H9 (cell line): ENCODE data around the gene FLACC1. TPM values are rescaled to one million over a fixed set of nuclear protein-coding genes. Genes with fewer than 3 reads are reported as not detected.

Experiments
- DNase-seq: peaks from one replicate; pipeline ENCODE4 v3.0.0-alpha.2; 2017
- H2AFZ ChIP-seq: one replicate; pipeline ENCODE4 v1.6.1; 2013; ENCODE audit warnings: mild to moderate bottlenecking, low read length, control low read depth, moderate library complexity
- H2AK5ac ChIP-seq: 2 replicates; pipeline ENCODE4 v1.6.1; 2013; ENCODE audit warnings: low read length, control low read depth, mixed read lengths; ENCODE audit not compliant: insufficient read length
- H2BK120ac ChIP-seq: one replicate; pipeline ENCODE4 v1.6.1; 2013; ENCODE audit warnings: low read depth, mild to moderate bottlenecking, low read length, control low read depth, inconsistent platforms; ENCODE audit not compliant: poor library complexity, severe bottlenecking
- H2BK12ac ChIP-seq: 2 replicates; pipeline ENCODE4 v1.6.1; 2013; ENCODE audit warnings: low read length, control low read depth, mixed read lengths, low read depth; ENCODE audit not compliant: insufficient read length
- H2BK15ac ChIP-seq: 2 replicates; pipeline ENCODE4 v1.6.1; 2013; ENCODE audit warnings: low read depth, low read length, control low read depth
- H2BK20ac ChIP-seq: one replicate; pipeline ENCODE4 v1.6.1; 2013; ENCODE audit warnings: low read depth, mild to moderate bottlenecking, low read length, control low read depth, inconsistent platforms; ENCODE audit not compliant: poor library complexity, severe bottlenecking
- H2BK5ac ChIP-seq: 2 replicates; pipeline ENCODE4 v1.6.1; 2013; ENCODE audit warnings: low read length, control low read depth, mixed read lengths; ENCODE audit not compliant: insufficient read length
- H3K14ac ChIP-seq: 2 replicates; pipeline ENCODE4 v1.6.1; 2013; ENCODE audit warnings: low read length, control low read depth; ENCODE audit not compliant: insufficient read depth
- H3K18ac ChIP-seq: 2 replicates; pipeline ENCODE4 v1.6.1; 2013; ENCODE audit warnings: low read depth, mild to moderate bottlenecking, mixed read lengths, low read length, control low read depth; ENCODE audit not compliant: insufficient read length
- H3K23ac ChIP-seq: 2 replicates; pipeline ENCODE4 v1.6.1; 2013; ENCODE audit warnings: low read length, control low read depth, mixed read lengths, low read depth; ENCODE audit not compliant: insufficient read length
- H3K23me2 ChIP-seq: 2 replicates; pipeline ENCODE4 v1.6.1; 2013; ENCODE audit warnings: low read depth, mild to moderate bottlenecking, mixed read lengths, low read length, control low read depth; ENCODE audit not compliant: insufficient read length, poor library complexity, severe bottlenecking
- H3K27ac ChIP-seq: 2 replicates; pipeline ENCODE4 v1.5.1; 2013; ENCODE audit warnings: low read length, control low read depth, mixed read lengths, low read depth; ENCODE audit not compliant: insufficient read length
- H3K27me3 ChIP-seq: 2 replicates; pipeline ENCODE4 v1.6.1; 2013; ENCODE audit warnings: low read length, control low read depth, inconsistent platforms; ENCODE audit not compliant: insufficient read depth
- H3K4ac ChIP-seq: 2 replicates; pipeline ENCODE4 v1.6.1; 2013; ENCODE audit warnings: low read depth, mild to moderate bottlenecking, control low read depth, inconsistent platforms, low read length, moderate library complexity
- H3K4me1 ChIP-seq: 2 replicates; pipeline ENCODE4 v1.6.1; 2013; ENCODE audit warnings: low read length, control low read depth, inconsistent platforms; ENCODE audit not compliant: insufficient read depth
- H3K4me2 ChIP-seq: 2 replicates; pipeline ENCODE4 v1.6.1; 2013; ENCODE audit warnings: low read length, control low read depth, mixed read lengths; ENCODE audit not compliant: insufficient read length, insufficient read depth
- H3K56ac ChIP-seq: 2 replicates; pipeline ENCODE4 v1.6.1; 2013; ENCODE audit warnings: low read depth, mild to moderate bottlenecking, mixed read lengths, low read length, control low read depth; ENCODE audit not compliant: insufficient read length
- H3K79me1 ChIP-seq: 2 replicates; pipeline ENCODE4 v1.6.1; 2013; ENCODE audit warnings: low read depth, mild to moderate bottlenecking, moderate library complexity, low read length, control low read depth, inconsistent platforms; ENCODE audit not compliant: insufficient read depth, poor library complexity, severe bottlenecking
- H3K79me2 ChIP-seq: 2 replicates; pipeline ENCODE4 v1.6.1; 2013; ENCODE audit warnings: low read length, control low read depth, inconsistent platforms; ENCODE audit not compliant: insufficient read depth
- H3K9ac ChIP-seq: 2 replicates; pipeline ENCODE4 v1.6.1; 2013; ENCODE audit warnings: low read length, control low read depth, mixed read lengths; ENCODE audit not compliant: insufficient read length; ENCODE audit errors: extremely low read depth
- H3K9me3 ChIP-seq: one replicate; pipeline ENCODE4 v1.6.1; 2013; ENCODE audit warnings: low read depth, low read length, inconsistent platforms; ENCODE audit not compliant: control insufficient read depth
- H3T11ph ChIP-seq: one replicate; pipeline ENCODE4 v1.6.1; 2013; ENCODE audit warnings: mild to moderate bottlenecking, low read length, control low read depth, inconsistent platforms
- H4K20me1 ChIP-seq: one replicate; pipeline ENCODE4 v1.6.1; 2013; ENCODE audit not compliant: control insufficient read depth, insufficient read length, insufficient read depth
- H4K5ac ChIP-seq: 2 replicates; pipeline ENCODE4 v1.6.1; 2013; ENCODE audit warnings: low read depth, mild to moderate bottlenecking, mixed read lengths, low read length, control low read depth; ENCODE audit not compliant: insufficient read length
- H4K8ac ChIP-seq: replicated peaks from 2 replicates; pipeline ENCODE4 v1.6.1; 2013; ENCODE audit warnings: low read length, control low read depth, mixed read lengths, low read depth; ENCODE audit not compliant: insufficient read length
- H4K91ac ChIP-seq: 2 replicates; pipeline ENCODE4 v1.6.1; 2013; ENCODE audit warnings: low read depth, mild to moderate bottlenecking, moderate library complexity, mixed read lengths, low read length, control low read depth; ENCODE audit not compliant: insufficient read length
- H3K27ac Mint-ChIP-seq, 3 experiments: 2 replicates in 2 of 3; 3 replicates in 1 of 3; pipeline ENCODE4 v1.8.0; 2020 to 2021; ENCODE audit warnings: mixed read lengths in 3 of 3, mild to moderate bottlenecking in 1 of 3, moderate library complexity in 1 of 3
- H3K27me3 Mint-ChIP-seq: 2 replicates; pipeline ENCODE4 v1.8.0; 2021; ENCODE audit warnings: low read depth, mild to moderate bottlenecking, moderate library complexity, mixed read lengths
- H3K36me3 Mint-ChIP-seq, 3 experiments: 2 replicates in 2 of 3; 3 replicates in 1 of 3; pipeline ENCODE4 v1.8.0; 2020 to 2021; ENCODE audit warnings: low read depth in 3 of 3, mixed read lengths in 3 of 3; ENCODE audit not compliant: insufficient read depth in 1 of 3
- H3K4me1 Mint-ChIP-seq, 2 experiments: 2 replicates each; pipeline ENCODE4 v1.8.0; 2020; ENCODE audit warnings: mixed read lengths in 2 of 2
- H3K4me3 Mint-ChIP-seq, 2 experiments: 2 replicates in 1 of 2; 3 replicates in 1 of 2; pipeline ENCODE4 v1.8.0; 2020 to 2021; ENCODE audit warnings: mild to moderate bottlenecking in 2 of 2, mixed read lengths in 2 of 2, moderate library complexity in 1 of 2
- H3K9me3 Mint-ChIP-seq, 2 experiments: 2 replicates in 1 of 2; 3 replicates in 1 of 2; pipeline ENCODE4 v1.8.0; 2020; ENCODE audit warnings: mild to moderate bottlenecking in 2 of 2, mixed read lengths in 2 of 2, moderate library complexity in 1 of 2
- WGBS: extraction: QIAGEN DNeasy Blood & Tissue Kit; methylation state at CpG from one replicate; pipeline ENCODE4 v1.1.7; 2013; ENCODE audit warnings: missing lambda C conversion rate, low lambda C conversion rate, mixed read lengths; ENCODE audit not compliant: insufficient read length; ENCODE audit errors: extremely low coverage; 5-methylcytosine and 5-hydroxymethylcytosine counted together
- total RNA-seq: library from RNA; stranded (reverse); gene quantifications from 2 replicates; pipeline ENCODE4 v1.2.1, GENCODE V29; 2021
- TF ChIP-seq, protein P1 (sequence below): fragments of 200-600 bp; sonication (generic); conservative IDR thresholded peaks from 3 replicates; pipeline ENCODE4 v1.8.0; 2021; ENCODE audit warnings: antibody characterized with exemption, mild to moderate bottlenecking

Gene FLACC1
- total RNA-seq, 1 experiment from 2014 or later: 0.42 TPM

DNA sequence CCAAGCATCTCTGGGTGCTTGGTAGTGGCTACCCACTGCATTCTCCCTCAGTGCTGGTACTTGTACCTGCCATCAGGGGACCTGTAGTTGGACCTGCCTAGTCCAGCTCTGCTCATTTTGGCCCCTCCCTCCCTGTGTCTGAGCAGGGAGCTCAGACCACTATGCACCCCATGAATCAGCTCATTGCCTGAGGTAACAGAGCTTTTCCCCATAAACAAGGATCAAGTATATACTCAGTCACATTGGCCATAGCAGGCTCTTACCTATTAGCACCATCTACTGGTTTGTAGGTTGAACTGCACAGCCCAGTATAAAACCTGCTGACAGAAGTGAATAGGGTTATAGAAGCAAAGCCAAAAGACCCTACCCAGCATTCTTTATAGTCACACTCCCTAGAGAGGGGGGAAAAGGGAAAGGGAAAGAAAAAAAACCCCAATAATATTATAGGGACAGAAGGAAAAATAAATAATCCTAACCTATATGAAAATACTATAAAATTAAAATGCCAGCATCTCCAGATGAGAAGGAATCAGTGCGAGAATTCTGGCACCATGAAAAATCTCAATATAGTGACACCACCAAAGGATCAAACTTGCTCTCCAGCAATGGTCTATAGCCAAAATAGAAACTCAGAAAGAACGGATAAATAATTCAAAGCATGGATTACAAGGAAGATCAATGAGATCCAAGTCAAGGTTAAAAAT, 6.9 kb upstream of the FLACC1 start:
- Histone ChIP-seq H4K20me1 (no peaks in the 10 kb centered on the region), H3K56ac (no peak overlapping the region), H2BK12ac (no peak overlapping the region), H3K23ac (no peak overlapping the region), H2BK15ac (no peak overlapping the region), H3K23me2 (no peaks in the 10 kb centered on the region), H2BK120ac (no peak overlapping the region), H2AK5ac (no peak overlapping the region), H4K8ac (no peak overlapping the region), H3K27me3 (no peaks in the 10 kb centered on the region), H4K91ac (no peak overlapping the region), H3K79me1 (no peaks in the 10 kb centered on the region), H2BK20ac (no peak overlapping the region), H3K4me1 (no peaks in the 10 kb centered on the region), H3K9me3 (no peaks in the 10 kb centered on the region), H3K14ac (no peak overlapping the region), H3T11ph (no peak overlapping the region), H3K27ac (no peak overlapping the region), H3K4me2 (no peak overlapping the region), H4K5ac (no peak overlapping the region), H2AFZ (no peak overlapping the region), H3K4ac (no peak overlapping the region), H2BK5ac (no peak overlapping the region), H3K79me2 (no peaks in the 10 kb centered on the region), H3K18ac (no peak overlapping the region), H3K9ac (no peak overlapping the region)
- Mint-ChIP-seq H3K27me3 (no peaks in the 10 kb centered on the region), H3K27ac (no peak overlapping the region), H3K36me3 (peaks cover 2 to 8% (median 5%) of the 10 kb centered on the region in 3 experiments; a peak in 6 of 7 replicates), H3K9me3 (peaks cover 0 to 13% of the 10 kb centered on the region in 2 experiments; a peak in 3 of 5 replicates), H3K4me1 (no peaks in the 10 kb centered on the region; a peak in 1 of 4 replicates), H3K4me3 (no peak overlapping the region)
- no CpG with 5 or more reads among the region's 2 CpGs for WGBS
- TF ChIP-seq, protein P1, sequence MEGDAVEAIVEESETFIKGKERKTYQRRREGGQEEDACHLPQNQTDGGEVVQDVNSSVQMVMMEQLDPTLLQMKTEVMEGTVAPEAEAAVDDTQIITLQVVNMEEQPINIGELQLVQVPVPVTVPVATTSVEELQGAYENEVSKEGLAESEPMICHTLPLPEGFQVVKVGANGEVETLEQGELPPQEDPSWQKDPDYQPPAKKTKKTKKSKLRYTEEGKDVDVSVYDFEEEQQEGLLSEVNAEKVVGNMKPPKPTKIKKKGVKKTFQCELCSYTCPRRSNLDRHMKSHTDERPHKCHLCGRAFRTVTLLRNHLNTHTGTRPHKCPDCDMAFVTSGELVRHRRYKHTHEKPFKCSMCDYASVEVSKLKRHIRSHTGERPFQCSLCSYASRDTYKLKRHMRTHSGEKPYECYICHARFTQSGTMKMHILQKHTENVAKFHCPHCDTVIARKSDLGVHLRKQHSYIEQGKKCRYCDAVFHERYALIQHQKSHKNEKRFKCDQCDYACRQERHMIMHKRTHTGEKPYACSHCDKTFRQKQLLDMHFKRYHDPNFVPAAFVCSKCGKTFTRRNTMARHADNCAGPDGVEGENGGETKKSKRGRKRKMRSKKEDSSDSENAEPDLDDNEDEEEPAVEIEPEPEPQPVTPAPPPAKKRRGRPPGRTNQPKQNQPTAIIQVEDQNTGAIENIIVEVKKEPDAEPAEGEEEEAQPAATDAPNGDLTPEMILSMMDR: peak; percentile 92
- peak; percentile 47 for DNase-seq
